ENCODE measurements around the gene TIMP2.
"Not testable (repeated sequence)": the region's sequence is repeated elsewhere in the genome, so short reads cannot be mapped to it uniquely, and the experiment has no call there.

TIMP2 gene, protein sequence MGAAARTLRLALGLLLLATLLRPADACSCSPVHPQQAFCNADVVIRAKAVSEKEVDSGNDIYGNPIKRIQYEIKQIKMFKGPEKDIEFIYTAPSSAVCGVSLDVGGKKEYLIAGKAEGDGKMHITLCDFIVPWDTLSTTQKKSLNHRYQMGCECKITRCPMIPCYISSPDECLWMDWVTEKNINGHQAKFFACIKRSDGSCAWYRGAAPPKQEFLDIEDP

DNA sequence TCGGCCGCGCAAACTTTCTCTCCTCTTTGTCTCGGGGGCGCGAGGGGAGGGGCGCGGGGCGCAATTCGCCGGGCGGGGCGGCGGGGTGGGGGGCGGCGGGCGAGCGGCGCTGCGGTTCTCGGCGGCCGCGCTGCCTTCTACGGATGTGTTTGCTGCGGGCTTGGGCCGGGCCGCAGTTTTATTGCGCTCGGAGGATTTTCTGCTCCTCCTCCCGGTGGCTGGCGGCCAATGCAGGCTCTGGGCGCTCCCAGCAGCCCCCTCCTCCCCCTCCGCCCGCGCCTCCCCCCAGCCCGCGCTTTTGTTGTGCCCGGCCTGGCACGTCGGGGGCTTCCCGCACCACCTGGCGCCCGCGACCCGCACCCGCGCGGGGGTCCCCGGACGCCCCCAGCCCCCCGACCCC, at the start of gene TIMP2:
TIMP2 (minus strand) TSS at position 154 of the 400 bp plus-strand sequence. CDS start 299 bp downstream, outside the sequence.
- DNase-seq = peak; percentile 73 to 76

DNA sequence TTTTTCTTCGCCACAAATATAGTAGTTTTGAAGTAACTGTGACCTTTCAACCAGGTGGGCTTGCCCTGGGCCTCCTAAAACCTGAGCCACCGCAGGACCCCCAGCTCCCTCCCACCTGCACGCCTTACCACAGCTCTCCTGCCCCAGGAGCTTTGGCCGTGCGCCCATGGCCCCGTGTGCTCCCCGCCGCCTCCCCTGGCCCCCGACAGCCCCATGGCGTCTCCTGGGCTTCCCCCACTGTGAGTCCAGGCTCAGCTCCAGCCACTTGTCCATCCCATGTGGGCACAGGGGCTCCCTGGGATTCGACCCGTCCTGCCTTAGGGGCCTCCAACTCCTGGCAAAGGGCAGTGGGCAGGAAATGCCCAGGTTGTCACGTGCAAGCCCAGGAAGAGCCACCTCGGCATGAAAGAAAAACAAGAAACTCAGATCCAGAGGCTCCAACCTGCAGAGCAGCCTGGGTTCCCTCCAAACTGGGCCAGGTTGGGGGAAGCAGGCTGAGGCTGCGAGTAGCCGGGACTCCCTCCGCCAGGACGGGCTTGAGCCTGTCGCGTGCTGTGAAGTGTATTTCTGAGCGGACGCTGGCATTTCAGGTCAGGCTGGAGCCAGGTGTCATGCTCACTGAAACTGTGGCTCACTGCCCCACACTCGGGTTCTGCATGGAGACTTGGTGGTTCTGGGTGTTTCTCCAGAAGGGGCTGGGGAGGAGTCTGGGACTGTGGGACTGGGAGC, 48.8 kb upstream of the TIMP2 start:
- DNase-seq = no peak

DNA sequence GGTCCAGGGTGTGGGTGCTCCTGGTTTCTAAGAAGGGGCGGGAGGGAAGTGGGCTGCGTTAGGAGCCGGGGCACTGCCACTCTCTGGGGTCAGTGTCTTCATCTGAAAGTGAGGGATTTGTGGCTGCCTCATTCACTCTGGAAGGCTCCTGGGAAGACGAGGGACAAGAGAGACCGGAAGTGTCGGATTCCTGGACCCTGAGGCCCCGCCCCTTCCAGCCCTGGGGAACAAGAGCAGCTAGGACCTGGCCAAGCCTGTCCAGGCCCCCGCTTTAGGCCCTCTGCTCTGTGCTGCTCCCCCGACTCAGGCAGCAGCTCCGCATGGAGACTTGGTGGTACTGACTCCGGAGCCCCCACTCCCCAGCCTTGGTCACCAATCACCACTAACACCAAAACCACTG, 48.0 kb upstream of the TIMP2 start:
- DNase-seq = no peak

DNA sequence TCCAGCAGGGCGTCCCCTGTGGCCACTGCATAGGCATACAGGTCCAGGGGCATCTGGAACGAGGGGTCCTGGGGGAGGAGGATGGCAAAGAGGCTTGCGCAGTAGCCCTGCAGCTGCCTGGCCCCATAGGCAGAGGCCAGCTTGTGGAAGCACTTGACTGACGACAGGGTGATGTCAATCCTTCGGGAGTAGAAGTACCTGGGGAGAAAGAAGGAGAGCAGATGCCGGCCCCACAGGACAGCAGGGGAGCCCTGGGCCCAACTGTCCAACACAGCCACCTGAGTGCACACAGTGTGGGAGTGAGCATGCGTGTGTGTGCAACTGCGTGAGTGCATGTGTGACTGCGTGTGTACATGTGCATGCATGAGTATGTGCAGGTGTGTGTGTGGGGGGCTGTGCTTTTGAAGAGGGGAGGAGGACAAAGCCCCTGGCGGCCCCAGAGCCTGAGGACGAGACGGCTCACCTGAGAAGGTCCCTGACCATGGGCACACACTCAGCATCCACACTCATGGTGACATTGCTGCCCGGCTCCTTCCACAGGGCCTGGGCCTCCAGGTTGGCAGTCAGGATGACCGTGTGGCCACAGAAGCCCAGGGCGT, 47.4 kb upstream of the TIMP2 start:
- no peak for DNase-seq

DNA sequence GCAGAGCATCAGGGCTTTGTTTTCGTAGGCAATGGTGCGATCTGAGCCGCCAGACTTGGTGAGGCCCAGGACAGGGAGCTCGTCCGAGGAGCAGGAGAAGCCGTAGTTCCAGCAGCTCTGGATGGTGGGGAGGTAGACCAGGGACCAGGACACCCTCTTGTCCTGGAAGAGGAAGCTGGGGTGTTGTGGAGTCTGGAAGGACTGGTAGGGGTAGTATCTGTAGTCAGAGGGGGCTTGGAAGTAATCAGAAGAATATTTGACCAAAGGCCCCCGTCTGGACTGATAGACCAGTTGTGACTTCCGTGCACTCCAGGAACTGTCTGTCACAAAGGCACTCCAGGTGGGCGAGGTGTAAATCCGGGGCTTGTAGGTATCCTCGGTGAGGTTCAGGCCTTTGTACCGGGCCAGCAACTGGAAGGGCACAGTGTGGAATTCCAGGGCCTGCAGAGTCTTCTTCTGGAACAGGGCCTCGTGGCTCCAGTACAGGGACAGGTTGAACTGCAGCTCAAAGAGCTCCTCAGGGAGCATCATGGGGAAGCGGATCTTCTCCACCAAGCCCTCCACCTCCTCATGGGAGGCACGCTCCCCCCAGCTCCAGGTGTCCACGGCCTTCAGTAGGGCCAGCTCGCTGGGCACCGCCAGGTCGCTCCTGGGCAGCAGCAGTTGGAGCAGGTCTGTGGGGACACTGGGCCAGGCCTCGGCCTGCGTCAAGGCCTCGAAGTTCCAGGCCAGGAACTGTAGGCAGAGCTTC, 46.7 kb upstream of the TIMP2 start:
- DNase-seq = no peak

DNA sequence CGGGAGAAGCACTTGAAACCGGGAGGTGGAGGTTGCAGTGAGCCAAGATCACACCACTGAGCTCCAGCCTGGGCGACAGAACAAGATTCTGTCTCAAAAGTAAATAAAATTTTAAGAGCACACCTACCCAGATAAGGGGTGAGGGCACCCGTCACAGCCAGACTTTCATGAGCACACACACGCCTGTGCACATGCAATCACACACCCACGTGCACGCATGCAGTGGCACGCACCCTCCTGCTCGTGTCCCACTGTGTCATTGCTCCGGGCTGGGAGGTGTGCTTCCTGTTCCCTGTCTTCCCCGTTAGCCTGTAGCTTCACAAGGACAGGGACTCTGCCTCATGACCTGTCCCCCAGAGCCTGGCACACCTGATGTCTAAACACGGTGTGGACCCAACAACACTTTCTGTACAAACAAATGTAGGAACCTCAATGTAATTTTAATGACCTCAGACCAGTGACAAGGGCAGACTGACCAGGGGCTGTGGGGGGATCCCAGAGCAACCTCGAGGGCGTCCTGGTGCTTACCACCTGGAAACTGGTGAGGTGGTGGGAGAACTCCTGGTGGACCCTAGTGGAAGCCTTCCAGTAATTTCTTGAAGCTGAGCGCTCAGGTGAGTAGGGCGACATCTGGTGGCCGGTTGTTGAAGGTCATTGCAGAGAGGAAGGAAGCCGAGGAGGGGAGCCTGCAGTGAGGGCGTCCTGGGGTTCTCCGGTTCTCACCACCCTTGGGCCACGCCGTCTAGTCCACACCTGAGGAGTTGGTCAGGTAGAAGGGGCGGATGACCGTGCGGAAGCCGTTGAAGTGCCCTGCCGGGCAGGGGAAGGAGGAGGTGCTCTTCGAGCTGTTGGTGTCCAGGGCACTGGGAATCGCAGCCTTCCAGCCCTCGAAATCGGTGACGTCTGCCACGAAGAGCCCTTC, 45.9 kb upstream of the TIMP2 start:
- DNase-seq = peak; percentile 62 to 80

DNA sequence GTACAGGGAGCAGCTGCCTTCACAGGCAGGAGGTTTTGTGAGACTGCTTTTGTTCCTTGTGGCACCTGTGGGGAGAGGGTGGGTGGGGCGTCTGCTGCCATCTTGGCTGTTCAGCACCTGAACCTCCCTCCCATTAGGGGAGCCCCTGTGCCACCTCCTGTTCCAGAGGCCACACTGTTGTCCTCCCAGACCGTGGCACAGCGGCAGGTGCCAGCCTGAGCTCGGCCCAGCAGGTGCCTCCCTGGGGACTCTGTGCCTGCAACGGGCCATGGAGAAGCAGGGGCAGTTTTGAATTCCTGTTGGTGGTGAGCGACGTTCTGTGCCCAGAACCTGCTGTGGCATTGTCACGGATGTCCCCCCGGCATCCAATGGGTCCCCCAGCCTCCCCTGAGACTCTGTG, 44.7 kb upstream of the TIMP2 start:
- no peak for DNase-seq

DNA sequence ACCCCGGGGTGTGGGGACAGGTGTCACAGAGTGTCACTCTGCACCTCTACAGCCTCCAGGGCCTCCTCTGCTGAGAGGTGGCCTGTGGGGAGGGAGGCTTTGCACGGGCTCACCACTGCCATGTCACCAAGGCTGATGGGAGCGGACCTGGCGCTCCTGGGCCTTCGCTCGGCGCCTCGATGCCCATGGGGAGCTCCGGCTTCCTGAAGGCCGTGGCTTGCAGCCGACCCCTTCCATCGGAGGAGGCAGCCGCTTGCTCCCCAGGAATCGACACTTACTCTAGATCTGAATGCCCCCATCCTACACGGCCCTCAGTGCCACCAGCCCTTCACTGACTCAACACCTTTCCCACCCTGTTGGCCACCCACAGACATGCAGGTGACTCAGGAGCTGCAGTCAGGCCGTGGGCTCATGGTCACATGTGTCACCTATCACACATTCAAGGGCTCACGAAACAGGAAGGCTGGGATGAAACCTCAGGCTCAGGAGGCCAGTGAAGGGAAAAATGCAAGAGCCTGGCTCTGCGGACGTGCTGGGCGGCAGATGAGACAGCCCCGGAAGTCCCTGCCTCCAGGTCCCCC, 42.7 kb upstream of the TIMP2 start:
- DNase-seq = no peak

DNA sequence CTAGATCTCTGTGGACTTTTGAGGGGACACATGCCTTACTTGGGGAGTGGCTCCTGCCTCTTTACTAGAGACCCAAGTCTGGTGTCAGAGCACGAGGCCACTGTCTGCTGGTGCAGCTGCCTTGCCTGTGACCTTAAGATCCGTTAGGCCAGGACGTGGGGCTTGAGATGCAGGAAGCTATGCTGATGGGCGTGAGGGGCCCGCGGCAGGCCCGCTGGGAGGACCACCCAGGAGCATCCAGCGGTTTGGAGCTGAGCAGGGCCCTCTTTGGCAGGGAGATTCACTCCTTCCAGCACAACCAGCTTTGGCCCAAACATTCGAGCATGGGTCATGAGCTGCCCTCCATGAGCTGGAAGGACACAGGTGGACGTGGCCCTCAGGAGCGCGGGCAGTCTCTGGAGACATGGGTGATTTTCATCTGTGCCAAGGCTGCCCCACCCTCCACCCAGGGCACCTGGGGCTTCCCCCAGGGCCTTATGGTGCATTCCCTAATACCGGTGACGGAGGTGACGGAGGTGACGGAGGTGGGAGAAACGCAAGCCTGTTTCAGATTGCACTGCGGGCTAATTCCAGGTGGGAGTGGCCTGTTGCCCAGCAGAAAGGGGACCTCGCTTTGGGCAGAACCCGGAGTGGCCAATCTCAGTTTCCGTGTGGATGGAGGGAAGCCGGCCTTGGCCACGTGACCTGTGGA, 41.9 kb upstream of the TIMP2 start:
- no peak for DNase-seq

DNA sequence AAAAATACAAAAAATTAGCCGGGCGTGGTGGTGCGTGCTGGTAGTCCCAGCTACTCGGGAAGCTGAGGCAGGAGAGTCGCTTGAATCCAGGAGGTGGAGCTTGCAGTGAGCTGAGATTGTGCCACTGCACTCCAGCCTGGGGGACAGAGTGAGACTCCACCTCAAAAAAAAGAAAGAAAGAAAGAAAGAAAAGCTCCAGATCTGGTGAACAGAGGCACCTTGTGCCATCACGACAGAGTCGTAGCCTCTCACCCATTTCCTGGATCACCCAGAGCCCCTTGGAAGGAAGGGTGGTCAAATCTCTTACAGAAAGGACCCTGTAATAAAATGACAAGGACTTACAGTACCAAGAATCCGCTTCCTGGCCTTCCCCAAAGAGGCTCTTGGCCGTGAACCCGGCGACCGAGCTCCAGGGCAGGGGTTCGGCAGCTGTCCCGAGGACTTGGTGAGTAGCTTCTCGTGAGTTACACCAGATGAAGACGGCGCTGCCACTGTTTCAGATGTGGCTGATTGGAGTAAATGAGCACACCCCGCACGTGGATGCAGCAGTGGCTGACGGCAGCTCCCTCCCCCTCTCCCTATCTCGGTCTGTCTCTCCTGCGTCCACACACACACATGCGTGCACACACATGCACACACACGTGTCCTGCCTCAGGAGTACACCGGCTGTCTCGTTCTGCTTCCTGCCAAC, 41.1 kb upstream of the TIMP2 start:
- DNase-seq = no peak

DNA sequence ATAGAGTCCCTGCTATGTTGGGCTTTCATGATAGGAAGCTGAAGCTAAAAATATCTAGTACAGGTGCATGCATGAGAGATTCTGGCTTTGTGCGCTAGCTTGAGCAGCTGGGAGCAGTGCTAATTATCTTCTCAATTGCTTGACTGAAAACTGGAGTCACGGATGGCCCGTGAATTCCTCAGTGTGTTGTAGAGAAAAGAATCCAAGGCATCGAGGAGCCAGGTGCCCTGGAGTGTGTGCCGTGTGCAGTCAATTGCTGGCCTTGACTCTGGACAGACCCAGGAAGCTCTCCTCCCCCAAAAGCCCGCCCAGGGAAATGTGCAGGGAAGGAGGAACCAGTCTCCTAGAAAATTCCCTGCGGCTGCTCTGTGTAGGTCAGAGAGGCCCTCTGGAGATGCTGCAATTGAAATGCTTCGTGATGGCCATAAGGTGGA, 40.3 kb upstream of the TIMP2 start:
- DNase-seq = no peak

DNA sequence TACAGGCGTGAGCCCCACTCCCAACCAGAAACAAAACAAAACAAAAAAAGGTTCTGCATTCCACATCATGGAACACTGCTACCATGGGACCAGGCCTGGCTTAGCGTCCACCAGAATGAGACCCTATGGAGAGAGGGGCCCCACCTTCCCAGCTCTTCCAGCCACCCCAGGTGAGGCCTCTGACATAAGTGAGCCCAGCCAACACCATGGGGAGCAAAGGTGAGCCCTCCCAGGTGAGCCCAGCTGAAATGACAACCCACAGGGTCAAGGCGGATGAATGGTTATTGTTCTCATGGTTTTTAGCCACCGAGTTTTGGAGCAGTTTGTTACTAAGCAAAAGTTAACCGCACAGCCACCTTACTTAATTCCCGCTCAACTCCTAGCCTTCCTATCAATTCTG, 38.2 kb upstream of the TIMP2 start:
- DNase-seq = no peak

DNA sequence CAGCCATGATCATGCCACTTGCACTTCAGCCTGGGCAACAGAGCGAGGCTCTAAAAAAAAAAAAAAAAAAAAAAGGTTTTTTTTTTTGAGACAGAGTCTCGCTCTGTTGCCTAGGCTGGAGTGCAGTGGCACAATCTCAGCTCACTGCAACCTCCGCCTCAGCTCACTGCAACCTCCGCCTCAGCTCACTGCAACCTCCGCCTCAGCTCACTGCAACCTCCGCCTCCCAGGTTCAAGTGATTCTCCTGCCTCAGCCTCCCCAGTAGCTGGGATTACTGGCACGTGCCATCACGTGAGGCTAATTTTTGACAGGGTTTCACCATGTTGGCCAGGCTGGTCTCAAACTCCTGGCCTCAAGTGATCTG, 37.8 kb upstream of the TIMP2 start:
- DNase-seq = not testable (repeated sequence)

DNA sequence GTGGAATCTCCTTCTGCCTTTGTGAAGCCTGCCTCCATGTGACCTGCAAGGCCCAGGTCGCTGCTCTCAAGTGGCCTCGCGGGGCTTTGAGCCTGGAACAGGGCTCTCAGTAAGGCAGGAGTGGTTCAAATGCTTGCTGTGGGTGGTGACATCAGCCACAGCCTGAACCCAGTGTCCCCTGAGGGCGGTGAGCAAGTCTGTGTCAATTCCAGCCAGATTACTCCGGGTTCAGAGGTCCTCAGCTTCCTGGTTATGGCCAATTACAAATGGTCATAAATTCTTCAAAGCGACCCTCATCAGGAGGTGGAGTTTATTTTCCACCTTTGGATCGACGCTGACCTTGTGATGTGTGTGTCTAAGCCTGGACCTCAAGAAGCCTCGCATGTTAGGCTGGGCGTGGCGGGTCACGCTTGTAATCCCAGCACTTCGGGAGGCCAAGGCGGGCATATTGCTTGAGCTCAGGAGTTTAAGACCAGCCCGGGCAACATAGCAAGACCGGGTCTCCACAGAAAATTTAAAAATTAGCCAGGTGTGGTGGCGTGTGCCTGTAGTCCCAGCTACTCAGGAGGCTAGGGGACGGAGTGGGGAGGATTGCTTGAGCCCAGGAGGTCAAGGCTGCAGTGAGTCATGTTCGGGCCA, 37.3 kb upstream of the TIMP2 start:
- no peak for DNase-seq

DNA sequence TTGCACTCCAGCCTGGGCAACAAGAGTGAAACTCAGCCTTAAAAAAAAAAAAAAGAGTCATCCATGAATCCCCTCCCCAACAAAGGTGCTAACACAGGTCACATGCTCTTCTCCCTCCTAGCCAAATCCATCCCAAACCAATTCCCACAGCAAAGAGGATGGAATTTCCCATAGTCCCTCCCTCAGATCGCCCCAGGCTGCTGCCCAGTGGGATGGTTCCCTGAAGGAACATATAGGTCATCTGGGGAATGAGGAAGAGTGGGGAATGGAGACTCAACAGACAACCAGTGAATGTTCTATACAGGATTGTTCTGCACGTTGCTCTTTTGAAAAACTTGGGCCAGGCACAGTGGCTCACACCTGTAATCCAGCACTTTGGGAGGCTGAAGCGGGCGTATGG, 36.4 kb upstream of the TIMP2 start:
- no peak for DNase-seq

DNA sequence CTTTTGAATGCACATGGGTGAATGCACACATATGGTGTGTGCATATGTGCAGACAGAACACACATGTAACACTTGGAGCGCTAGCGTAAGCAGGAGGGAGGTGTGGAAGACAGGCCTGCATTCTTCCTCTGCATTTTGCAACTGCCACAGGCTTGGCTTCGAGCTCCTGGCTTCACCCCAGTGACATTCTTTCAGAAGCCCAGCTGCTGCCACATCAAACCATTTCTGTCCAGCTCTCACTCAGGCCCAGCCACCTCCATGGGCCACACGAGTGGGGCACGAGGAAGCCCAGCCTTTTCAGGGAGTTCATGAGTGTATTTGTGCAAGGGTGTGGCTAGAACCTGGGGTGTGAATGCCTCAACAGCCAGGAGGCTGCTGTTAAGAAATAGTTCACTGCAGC, 35.7 kb upstream of the TIMP2 start:
- DNase-seq = no peak

DNA sequence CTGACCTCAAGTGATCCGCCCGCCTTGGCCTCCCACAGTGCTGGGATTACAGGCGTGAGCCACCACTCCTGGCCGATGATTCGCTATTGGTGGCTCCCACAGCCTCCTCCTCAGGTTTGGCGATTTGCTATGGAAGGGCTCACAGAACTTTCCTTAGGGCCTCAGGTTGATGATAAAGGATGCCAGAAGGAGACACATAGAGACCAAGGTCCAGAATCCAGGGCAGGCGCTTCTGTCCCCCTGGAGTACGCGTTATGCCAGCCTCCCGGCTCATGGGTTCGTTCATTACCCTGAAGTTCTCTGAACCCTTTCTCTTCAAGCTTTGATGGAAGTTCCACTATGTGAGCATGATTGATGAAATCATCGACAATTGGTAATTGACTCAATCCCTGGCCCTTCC, 34.6 kb upstream of the TIMP2 start:
- DNase-seq = no peak

DNA sequence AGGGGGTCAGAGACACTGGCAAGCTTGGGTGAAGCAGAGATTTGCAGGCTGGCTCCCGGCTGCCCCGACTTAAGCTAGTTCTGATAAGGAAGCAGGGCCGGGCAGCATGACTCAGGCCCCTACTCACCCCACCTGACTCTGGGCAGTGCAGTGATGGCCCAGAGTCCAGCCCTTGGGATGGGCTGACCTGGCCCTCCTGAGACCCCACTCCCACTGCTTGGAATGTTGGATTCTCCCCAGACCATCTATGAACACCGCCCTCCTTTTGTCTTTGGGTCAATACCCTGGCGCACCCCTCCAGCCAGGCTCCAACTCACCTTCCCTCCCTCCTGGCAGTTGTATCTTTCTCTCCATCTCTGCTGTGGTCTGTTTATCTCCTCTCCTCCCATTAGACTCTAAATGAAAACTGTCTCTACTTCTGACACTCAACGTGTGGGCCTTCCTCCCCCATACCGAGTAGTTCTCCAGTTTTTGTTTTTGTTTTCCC, 33.5 kb upstream of the TIMP2 start:
- no peak for DNase-seq

DNA sequence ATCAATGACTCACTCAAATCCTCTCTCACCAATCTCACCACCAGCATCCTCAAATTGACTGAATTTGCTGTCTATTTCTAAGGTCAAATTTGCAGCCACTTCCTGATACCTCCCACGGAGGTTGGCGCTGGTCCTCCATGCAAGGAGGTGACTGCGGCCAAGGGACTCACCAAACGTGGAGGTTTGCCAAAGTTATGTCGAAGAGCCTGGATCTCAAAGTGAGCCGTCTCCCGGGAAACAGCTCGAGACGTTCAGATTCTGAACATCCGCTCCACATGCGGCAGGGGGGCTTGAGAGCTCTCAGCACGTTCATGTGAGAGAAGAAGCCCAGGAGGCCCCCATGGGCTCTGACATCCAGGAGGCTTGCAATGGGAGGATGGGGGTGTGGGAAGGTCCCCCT, 31.9 kb upstream of the TIMP2 start:
- DNase-seq = no peak

DNA sequence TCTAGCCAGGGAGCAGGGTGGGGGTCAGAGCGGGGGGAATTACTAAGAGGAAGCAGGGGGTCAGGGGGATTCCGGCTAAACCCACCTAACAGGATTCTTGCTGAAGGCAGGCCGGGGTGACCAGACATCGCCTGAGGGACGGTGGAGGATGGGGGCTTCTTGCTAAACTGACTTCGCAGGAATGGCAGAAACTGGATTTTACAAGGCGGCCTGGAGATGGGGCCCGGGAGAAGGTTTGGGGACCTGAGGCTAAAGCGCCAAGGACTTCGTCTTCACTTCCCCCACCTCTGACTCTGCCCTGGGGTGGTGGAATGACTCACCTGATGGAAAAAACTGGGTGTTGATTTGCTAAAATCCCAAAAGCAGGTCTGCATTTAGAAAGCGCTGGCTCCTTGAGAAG, 31.1 kb upstream of the TIMP2 start:
- no peak for DNase-seq
